Stimulated activated CD8-positive, alpha-beta memory T cell treated with anti-CD3 and anti-CD28 coated beads, Interleukin-4, amount 100 ng/mL, for 4 hours (primary cell): ENCODE data around the gene CUX1.

Source experiments
- DNase-seq, 2 donors: peaks; one replicate each; pipeline ENCODE4 v3.0.0-alpha.2; 2020; ENCODE audit warnings: low read depth in 2 of 2, low spot score in 1 of 2

The CUX1 gene

DNA sequence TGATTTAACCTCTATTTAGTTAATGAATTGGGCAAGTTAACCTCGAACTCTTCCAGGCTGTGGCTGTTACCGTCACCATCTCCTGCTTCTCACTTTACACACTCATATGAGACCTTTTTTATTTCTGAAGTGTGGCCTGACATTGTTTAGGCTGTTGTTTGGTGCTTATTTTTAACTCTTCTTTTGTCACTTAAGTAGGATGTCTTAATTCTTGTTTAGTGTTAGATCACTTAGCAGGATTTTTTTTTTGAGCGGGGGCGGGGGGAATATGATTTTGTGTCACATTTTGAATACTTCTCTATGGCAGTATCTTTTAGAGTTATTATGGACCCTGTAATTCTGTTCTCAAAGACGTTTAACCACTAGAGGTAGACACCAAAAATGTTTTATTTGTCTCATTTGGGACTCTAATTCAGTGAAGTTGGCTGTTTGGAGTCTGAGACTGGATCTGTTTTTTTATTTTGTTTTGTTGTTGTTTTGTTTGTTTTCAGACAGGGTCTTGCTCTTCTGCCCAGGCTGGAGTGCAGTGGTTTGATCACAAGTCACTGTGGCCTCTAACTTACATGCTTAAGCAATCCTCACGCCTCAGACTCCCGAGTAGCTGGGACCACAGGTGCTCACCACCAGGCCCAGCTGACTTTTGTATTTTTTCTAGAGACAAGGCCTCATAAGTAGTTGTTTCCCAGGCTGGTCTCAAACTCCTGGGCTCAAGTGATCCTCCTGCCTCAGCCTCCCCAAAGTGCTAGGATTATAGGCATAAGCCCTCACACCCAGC lies 73.5 kb downstream of the CUX1 start:
- DNase-seq: no peak

DNA sequence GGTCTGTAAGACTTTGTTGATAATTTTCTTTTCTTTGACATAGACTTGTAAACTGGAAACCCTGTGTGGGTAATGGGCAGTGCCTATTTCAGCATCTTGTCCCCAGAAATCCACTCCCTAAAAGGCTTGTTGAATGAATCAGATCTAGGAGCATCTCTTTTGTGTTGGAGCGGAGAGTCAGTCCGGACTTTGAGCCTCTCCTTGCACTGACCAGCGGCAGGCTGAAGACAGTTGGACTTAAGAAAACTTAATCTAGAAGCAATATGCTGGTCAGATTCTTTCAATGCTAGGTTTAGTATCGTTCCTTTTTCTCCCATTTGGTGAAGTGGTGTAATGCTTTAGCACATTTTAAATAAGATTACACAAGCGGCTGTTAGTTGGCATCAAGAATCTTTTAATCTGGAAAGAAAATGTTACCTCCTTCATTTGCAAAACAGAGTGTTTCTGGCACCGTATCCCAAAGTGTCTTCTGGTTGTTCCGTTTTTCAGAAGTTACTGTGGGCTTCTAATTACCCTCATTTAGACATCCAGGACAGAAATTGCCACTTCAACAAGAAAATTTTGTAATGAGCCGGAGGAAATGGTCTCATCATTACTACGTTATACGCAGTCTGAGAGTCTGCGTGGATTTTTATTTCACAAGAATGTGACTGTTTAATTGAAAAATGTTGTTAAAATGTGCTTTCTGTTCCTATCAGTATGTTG lies 74.7 kb downstream of the CUX1 start:
- no peak for DNase-seq

- DNase-seq: no peak
These were observed 76.1 kb downstream of the CUX1 start for GRCh38 chr7:101893341-101894082.

GRCh38 chr7:101896316-101896715 lies 78.9 kb downstream of the CUX1 start:
- DNase-seq: no peak

GRCh38 chr7:101896941-101897340 lies 79.5 kb downstream of the CUX1 start:
- no peak for DNase-seq

DNA sequence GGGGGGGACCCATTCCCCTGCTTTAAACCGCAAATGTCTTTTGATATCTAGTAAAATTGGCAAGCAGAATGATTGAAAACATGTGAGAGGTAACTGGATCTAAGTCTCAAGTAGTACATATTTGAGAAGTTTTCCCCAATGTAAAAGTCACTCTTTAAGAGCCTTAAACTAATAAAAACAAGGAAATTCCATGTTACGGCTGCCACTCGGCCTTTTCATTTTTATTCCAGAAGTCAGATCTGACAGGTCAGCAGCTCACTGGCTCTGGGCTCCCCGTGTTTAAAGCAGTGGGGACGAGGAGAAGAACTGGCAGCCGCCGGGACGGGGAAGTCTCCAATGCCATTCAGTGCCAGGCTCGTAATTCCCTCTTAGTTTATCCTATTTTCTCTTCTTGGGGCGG lies 80.7 kb downstream of the CUX1 start:
- DNase-seq: no peak

DNA sequence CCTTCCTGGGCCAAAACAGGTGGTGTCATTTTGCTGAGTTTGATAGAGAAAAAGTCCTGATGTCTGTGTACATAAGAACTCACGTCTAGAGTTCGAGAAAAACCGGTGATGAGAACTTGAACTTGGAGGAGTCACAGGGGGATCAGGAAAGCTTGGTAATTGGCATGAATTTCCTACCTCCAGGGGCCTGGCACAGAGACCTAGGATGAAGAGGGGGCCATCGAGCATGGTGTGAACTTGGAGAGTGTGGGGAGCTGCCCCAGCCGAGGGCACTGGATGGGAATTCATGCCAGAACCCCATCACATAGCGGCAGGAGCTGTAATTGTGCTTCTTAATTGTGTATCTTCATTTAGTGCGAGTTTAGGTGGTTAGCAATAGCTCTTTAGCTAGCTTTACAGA lies 82.2 kb downstream of the CUX1 start:
- DNase-seq: no peak

- no peak for DNase-seq
These were observed 82.7 kb downstream of the CUX1 start for GRCh38 chr7:101900103-101900502.

DNA sequence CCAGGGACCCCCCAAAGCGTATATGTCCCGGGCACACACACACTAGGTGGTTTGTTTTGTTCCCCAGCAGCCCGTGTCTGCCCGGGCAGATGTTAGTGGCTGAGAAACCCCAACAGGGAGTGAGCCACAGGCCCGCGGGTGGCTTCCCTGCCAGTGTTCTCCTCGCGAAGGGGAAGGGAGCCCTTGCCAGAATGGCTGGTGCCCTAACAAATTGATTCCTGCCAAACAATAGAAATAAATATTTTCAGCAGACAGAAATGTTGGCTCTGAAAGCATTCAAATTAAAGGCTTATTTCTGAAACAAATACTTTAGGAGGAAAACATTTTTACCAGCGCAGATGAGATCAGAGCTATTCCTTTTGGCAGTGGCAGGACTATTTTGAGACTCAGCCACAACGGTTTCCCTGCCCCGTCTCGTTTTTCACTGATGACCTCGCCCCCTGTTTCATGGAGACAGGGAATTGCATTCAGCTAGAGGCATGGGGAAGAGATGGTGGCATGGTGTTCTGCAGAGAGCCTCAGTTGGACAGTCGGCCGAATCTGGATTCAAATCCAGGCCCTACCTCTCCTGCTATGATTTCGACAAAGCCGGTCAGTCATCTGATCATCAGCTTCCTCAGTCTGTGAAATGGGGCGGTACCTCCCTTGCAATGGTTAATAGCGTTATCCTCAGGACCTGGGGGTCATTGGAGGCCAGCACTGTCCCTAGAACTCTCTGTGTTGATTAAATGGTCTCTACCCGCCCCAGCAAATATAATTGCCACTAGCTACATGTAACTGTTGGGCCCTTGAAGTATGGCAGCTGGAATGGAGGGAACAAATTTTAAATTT lies 84.5 kb downstream of the CUX1 start:
- no peak for DNase-seq

DNA sequence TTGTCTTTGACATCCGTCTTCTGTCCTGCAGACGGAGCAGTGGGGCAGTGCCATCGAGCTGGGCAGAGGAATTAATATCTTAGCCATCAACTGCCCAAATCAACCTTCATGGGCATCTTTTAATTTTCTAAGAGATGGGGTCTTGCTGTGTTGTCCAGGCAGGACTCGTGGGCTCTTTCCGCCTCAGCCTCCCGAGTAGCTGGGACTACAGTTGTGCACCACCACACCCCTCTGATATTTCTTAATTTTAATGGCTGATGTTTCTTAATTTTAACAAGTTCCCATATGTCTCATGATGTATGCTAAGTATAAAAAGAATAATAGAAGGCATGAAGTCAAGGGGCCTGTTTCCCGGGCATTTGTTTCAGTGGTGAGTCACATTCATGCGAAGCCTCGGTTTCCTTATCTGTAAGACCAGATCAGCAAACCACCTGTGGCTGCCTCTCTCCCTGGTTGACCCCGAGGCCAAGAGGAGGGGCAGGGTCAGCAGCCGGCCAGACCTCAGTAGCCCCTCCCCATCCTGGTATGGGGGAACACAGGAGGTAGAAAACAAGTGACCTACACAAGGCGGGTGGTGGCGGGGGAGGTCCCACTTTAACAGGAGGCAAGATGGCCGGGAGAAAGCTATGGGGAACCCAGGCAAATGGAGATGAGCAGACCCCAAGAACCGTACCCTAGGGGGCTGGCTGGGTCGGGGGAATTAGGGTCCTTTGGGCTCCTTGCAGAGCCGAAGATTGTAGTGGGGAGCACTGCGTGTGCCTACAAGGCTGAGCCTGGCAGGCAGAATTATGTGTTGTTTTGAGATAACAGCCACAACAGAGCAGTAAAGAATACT lies 85.5 kb downstream of the CUX1 start:
- no peak for DNase-seq

- no peak for DNase-seq
These were observed 86.1 kb downstream of the CUX1 start for GRCh38 chr7:101903515-101903868.

DNA sequence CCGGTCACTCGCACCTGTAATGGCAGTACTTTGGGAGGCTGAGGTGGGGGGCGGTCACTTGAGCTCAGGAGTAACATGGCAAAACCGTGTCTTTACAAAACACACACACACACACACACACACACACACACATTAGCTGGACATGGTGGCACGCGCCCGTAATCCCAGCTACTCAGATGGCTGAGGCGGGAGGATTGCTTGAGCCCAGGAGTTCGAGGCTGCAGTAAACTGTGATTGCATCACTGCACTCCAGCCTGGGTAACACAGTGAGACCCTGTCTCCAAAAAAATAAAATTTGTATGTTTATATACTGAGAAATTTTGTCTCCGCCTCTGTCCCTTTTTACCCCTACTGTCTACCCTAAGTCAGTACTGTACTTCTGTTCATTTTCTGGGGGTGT lies 86.6 kb downstream of the CUX1 start:
- DNase-seq: no peak

DNA sequence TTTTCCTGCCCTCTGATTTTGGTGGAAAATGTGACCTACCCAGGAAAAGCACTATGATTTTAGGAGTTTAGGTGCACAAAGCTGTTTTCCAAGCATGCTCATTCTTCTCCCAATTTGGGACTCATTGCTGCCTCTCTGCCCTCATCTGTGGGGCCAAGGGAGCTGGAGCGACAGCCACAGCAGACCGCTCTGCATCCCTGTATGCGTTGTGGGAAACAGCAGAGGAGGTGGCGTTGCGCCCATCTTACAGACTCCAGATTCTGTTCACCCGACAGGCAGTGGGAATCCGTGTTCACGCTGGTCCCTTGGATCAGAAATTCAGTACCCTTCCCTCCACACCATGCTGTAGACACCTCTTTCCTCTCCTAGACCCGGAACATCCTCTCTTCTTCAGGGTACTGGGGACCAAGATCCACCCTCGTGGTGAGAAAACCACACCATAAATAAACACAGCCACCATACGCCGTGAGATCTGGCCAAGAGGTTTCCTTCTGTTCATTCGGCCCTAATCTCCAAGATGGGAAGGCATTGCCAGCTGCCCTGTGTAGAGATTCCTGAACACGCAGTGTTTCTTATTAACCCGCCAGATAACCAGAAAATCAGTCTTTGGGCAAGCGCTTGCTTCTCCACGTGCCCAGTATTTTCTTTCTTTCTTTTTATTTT lies 87.9 kb downstream of the CUX1 start:
- DNase-seq: no peak

DNA sequence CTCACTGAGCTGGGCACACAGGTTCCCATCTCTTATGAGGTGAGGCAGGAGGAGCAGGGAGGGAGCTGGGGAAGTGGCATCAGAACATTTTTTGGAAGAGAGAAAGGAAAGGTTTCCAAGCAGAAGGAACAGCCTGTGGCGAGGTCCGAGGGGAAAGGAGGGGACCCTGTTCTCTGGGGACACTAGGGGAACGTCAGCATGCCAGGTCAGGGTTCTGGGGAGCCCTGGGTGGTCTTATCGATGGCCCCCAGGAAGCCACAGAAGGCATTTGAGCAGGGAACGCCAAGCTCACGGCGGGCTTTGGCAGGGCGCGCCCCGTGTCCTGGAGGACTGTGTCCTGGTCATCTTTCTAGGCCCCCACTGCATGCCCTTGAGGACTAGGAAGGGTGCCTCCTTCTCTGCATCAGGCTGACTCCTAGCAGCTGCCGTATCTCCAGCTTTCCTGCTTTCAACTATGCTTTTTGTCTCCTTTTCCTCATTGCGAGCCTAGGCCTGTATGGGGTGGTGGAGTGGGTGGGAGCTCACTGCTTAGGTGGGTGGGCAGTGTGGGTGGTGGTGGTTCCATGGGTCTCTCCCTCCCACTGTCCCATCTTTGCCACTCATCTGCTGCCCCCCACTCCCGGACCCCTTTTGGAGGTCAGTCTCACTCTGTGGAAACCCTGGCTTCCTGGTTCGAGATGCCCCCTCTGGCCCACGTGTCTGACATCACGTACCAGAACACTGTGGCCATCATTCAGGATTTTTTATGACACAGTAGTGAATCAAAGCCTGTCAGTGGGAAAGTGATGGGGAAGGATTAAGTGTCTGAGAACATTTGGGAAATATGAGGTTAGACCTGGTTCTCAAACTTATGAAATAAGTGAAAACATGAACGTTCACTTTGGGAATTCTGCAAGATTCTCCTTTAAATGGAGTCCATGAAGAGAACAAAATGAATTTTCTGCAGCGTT lies 89.1 kb downstream of the CUX1 start:
- DNase-seq: no peak

DNA sequence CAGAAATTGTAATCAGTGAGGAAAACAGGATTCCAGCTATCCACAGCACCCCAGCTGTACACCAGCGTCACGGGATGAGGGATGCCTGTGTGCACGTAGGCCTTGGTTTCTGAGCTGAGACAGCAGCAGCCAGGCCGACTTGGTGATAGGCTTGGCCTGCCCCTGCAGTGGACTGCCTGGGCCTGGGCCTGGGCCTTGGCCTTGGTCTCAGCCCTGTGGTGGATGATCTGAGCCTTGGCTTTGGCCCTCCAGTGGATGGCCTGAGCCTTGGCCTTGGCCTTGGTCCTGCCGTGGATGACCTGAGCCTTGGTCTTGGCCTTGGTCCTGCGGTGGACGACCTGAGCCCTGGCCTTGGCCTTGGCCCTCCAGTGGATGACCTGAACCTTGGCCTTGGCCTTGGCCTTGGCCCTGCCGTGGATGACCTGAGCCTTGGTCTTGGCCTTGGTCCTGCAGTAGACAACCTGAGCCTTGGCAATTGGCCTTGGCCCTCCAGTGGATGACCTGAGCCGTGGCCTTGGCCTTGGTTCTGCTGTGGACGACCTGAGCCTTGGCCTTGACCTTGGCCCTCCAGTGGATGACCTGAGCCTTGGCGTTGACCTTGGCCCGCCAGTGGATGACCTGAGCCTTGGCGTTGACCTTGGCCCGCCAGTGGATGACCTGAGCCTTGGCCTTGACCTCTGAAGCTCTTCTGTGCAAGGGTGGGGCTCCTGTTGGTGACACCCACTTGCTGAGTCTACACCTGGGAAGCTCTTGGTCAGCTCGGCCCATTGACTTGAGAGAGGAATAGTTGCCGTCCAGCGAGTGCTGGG lies 93.8 kb downstream of the CUX1 start:
- DNase-seq: no peak

DNA sequence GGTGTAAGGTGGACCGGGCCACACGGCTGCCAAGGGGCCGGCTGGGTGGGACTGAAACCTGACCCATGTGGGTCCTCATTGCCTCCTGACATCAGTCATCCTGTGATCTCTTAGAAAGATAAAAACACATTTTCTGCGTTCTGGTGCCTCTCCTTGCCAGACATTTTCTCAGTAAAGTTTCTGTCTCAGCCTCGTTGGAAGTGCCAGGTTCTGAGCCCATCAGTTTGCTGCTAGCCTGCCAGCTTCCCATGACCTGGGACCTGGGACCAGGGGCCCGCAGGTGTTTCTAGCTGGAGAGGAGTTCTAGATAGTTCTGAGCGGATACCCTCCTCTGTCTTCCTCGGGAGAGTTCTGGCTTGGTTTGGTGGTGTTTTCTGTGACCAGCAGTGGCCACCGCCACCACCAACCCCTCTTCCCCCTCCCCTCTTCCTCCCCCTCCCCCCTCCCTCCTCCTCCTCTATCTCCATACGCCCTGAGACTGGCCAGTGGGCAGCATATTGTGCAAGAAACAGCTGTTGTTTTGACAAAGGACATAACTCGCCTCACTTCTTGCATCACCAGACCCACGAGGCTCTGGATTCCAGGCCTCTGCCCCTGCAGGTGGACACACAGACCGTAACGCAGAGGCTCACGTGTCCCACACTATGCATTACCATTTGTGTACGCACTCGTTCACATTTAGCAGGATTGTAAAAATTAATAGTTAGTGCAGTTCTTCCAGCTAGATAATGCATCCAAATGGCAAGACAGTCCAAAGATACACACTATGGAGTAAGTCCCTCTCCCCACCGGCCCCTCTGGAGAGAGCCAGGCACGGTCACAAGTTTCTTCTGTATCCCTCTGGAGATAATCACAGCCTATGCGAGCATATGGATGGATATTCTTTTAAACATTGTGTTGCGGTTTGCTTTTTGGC lies 94.6 kb downstream of the CUX1 start:
- no peak for DNase-seq

- no peak for DNase-seq
These were observed 95.3 kb downstream of the CUX1 start for GRCh38 chr7:101912716-101913110.
